Measurements from ENCODE around the gene ZFAND2B. TPM values are rescaled to one million over a fixed set of nuclear protein-coding genes. Genes with fewer than 3 reads are reported as not detected.

ZFAND2B gene
- 28.6 TPM for total RNA-seq

GRCh38 chr2:219206328-219207133, at the start of gene ZFAND2B:
ZFAND2B (plus strand) TSS chr2:219206782; CDS start chr2:219206988, 206 bp downstream.
- DNase-seq (ENCODE audit: low spot score): peak; percentile 96
- ATAC-seq: peak; percentile 90

GRCh38 chr2:219157396-219157795, 49.2 kb upstream of the ZFAND2B start:
- ATAC-seq (no peak), DNase-seq (ENCODE audit: low spot score) (no peak)

- DNase-seq (ENCODE audit: low spot score): no peak
- no peak for ATAC-seq
These were observed 48.6 kb upstream of the ZFAND2B start for GRCh38 chr2:219158025-219158424.

GRCh38 chr2:219158586-219158985, 48.0 kb upstream of the ZFAND2B start:
- DNase-seq (ENCODE audit: low spot score) (no peak), ATAC-seq (no peak)

GRCh38 chr2:219159771-219160185, 46.8 kb upstream of the ZFAND2B start:
- no peak for DNase-seq (ENCODE audit: low spot score)
- ATAC-seq: no peak

- peak; percentile 98 for DNase-seq (ENCODE audit: low spot score)
These were observed 46.2 kb upstream of the ZFAND2B start, which contains the start of gene NHEJ1 for GRCh38 chr2:219160186-219161017. NHEJ1 (minus strand) TSS chr2:219160815; CDS start chr2:219158362, 2,453 bp downstream.

GRCh38 chr2:219161097-219161496, 45.5 kb upstream of the ZFAND2B start:
- no peak for ATAC-seq
- no peak for DNase-seq (ENCODE audit: low spot score)

More at GRCh38 chr2:219160186-219161017, 46.2 kb upstream of the ZFAND2B start, which contains the start of gene NHEJ1:
- peak; percentile 95 for ATAC-seq

GRCh38 chr2:219163156-219163555, 43.4 kb upstream of the ZFAND2B start:
- DNase-seq (ENCODE audit: low spot score) (no peak), ATAC-seq (no peak)

- DNase-seq (ENCODE audit: low spot score) (no peak), ATAC-seq (no peak)
These were observed 41.3 kb upstream of the ZFAND2B start for GRCh38 chr2:219165058-219165911.

GRCh38 chr2:219167997-219168396, 38.6 kb upstream of the ZFAND2B start:
- DNase-seq (ENCODE audit: low spot score): no peak
- ATAC-seq: no peak

- ATAC-seq (no peak), DNase-seq (ENCODE audit: low spot score) (no peak)
These were observed 38.1 kb upstream of the ZFAND2B start for GRCh38 chr2:219168526-219168925.

- DNase-seq (ENCODE audit: low spot score) (no peak), ATAC-seq (no peak)
These were observed 37.6 kb upstream of the ZFAND2B start for GRCh38 chr2:219168932-219169331.

GRCh38 chr2:219169930-219170654, 36.5 kb upstream of the ZFAND2B start, which contains the start of gene SLC23A3:
SLC23A3 (minus strand) TSS chr2:219170029; CDS start chr2:219169984, 45 bp downstream.
- no peak for DNase-seq (ENCODE audit: low spot score)
- peak; percentile 81 for ATAC-seq

GRCh38 chr2:219171231-219171651, 35.3 kb upstream of the ZFAND2B start:
- ATAC-seq (peak; percentile 62), DNase-seq (ENCODE audit: low spot score) (no peak)

- DNase-seq (ENCODE audit: low spot score): no peak
- no peak for ATAC-seq
These were observed 34.1 kb upstream of the ZFAND2B start for GRCh38 chr2:219172231-219173154.

GRCh38 chr2:219173176-219173575, 33.4 kb upstream of the ZFAND2B start:
- no peak for ATAC-seq
- DNase-seq (ENCODE audit: low spot score): no peak

GRCh38 chr2:219174146-219174545, 32.4 kb upstream of the ZFAND2B start:
- DNase-seq (ENCODE audit: low spot score): no peak
- ATAC-seq: no peak

GRCh38 chr2:219174801-219175200, 31.8 kb upstream of the ZFAND2B start:
- no peak for DNase-seq (ENCODE audit: low spot score)
- no peak for ATAC-seq

GRCh38 chr2:219175486-219175885, 31.1 kb upstream of the ZFAND2B start:
- DNase-seq (ENCODE audit: low spot score) (no peak), ATAC-seq (no peak)
